Astrocyte of the hippocampus (primary cell): ENCODE results near the gene RAB6A.
"Not testable (repeated sequence)": the region's sequence is repeated elsewhere in the genome, so short reads cannot be mapped to it uniquely, and the experiment has no call there.

Source experiments
- DNase-seq: peaks from one replicate; pipeline ENCODE4 v3.0.0; 2011; ENCODE audit warnings: low read depth, low spot score

RAB6A gene

GRCh38 chr11:73760679-73761402 lies at the start of gene RAB6A:
RAB6A (minus strand) TSS chr11:73761074; CDS start chr11:73760635, 439 bp downstream.
- peak; percentile 100 for DNase-seq

- DNase-seq = peak; percentile 38
Measured at GRCh38 chr11:73810637-73811036, 49.8 kb upstream of the RAB6A start.

DNA sequence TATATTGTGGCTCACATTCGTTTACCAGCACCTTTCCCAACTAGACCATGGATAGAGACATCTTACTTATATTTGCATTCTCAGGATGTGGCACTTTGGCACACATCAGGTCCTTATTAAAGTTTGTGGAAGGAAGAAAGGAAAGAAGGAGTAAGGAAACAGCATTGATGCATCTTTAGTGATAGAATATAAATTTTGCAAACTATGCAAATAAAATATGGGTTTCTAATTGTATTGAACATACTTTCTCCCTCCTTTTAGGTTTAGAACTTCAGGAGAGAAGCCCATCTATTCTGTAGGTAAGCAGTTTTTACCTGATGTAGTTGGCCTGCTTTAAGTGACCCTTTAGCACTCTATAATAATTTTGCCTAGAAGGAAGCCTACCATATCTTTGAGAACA lies 47.2 kb upstream of the RAB6A start:
- no peak for DNase-seq

- DNase-seq = no peak
Measured at GRCh38 chr11:73804712-73805111, 43.8 kb upstream of the RAB6A start.

DNA sequence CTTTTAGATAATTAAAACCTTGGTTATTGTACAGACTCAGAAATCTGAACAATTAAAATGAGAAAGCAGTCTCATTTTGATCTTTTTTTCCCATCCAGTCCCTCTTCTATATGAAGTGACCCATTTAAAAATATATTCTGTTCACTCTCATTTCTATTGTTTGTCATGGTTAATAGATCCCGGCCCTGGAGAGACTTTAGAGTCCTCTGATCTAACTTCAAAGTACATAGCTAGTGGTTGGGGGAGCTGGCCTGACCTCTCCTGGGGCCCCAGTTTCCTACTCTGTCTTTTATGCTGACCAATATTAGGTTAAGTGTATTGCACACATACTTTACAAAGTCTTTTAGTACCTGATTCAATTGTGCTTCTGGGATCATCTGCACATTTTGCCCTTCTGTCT lies 40.3 kb upstream of the RAB6A start:
- no peak for DNase-seq

- DNase-seq = no peak
Measured at GRCh38 chr11:73800276-73800806, 39.5 kb upstream of the RAB6A start.

GRCh38 chr11:73797457-73797856 lies 36.6 kb upstream of the RAB6A start:
- no peak for DNase-seq

GRCh38 chr11:73795925-73796632 lies 35.2 kb upstream of the RAB6A start:
- DNase-seq = no peak

DNA sequence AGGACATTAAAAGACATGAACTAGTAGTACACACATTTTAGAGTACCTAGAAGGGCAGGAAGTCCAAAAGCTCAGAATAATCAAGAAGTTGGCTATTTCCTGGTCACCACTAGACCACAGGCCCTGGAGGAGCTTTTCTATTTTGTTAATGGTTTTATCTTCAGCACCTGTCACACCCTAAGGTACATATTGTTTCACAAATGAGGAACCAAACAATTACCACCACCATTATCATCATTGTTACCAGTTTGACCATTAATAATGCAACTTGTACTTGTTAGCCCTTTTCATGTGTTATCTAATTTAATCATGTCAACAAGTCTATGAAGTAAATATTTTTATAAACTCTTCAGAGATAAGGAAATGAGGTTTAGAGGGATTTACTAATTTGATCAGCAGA lies 31.7 kb upstream of the RAB6A start:
- DNase-seq = no peak

DNA sequence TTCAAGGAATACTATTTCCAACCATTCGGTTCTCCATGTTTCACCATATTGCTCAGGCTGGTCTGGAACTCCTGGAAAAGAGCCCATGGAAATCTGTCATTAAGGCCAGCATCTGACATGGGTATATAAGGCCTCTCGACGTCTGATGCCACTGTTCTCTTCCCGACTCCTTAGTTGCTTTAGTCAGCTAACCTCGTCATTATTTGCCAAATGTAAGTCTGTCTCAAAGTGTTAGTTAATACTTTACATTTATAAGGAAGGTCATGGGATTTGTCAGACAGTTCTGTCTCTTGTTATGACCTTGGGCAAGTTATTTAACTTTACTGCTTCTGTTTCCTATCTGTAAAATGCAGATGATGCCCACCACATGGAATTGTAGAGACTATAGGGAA lies 28.4 kb upstream of the RAB6A start:
- no peak for DNase-seq

DNA sequence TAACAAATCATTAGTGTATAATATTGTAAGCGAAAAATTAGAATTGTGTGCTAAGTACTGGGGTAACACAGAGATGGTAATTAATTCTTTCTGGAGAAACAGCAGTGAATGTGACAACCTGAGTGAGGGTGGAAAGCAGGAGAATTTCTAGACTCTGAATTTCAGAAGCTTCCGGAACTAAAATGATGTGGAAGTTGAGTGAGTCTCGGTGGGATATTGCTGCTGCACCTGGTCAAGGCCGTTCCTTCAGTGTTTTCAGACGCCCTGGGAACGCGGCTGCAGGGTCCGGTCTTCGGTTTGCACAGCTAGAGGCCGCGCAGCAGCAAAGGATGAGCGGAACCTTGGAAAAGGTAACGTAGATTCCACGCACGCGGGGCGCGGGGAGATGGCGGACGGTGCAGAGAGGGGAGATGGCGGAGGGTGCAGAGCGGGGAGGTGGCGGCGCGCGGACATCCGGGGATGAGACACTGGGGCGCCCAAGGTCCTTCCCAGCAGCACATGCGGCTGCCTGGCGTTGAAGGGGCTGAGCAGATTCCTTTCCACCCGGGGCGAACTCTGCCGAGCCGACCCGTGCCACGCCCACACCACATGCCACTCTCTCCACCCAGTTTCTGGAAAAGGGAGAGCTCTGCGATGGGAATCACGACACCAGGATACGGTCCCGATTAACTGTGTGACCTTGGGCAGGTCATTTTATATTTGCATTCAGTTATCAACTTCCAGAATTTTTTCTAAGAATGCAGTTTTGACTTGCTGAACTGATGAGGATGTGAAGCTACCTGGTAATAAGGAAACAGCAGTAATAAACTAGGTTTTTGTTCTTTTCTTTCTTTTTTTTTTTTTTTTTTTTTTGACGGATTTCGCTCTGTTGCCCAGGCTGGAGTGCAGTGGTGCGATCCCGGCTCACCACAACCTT lies 27.0 kb upstream of the RAB6A start, which contains the start of gene MRPL48:
TSS of gene MRPL48 (plus strand) at position 232 of the 916 bp plus-strand sequence. CDS start at position 330, 98 bp downstream.
- DNase-seq = peak; percentile 96

- DNase-seq = no peak
Measured at GRCh38 chr11:73787051-73787642, 26.3 kb upstream of the RAB6A start.

GRCh38 chr11:73785467-73785866 lies 24.6 kb upstream of the RAB6A start:
- DNase-seq = not testable (repeated sequence)

DNA sequence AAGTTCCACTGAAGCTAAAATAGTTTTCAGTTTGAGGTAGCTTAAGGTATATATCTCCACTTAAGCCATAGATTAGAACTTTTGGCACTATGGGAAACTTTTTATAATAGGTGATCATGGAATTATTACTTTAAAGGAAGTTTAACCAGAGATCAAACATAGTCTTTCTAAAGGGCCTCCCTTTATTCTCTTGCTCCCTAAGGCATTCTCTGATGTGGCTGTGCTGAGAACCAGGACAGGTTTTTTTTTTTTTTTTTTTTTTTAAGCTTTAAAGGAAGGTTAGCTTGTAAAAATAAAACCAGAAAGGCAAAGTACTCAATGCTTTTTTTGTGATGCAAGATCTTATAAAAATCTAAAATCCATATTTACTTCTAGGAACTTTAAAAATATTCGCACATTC lies 23.9 kb upstream of the RAB6A start:
- no peak for DNase-seq

DNA sequence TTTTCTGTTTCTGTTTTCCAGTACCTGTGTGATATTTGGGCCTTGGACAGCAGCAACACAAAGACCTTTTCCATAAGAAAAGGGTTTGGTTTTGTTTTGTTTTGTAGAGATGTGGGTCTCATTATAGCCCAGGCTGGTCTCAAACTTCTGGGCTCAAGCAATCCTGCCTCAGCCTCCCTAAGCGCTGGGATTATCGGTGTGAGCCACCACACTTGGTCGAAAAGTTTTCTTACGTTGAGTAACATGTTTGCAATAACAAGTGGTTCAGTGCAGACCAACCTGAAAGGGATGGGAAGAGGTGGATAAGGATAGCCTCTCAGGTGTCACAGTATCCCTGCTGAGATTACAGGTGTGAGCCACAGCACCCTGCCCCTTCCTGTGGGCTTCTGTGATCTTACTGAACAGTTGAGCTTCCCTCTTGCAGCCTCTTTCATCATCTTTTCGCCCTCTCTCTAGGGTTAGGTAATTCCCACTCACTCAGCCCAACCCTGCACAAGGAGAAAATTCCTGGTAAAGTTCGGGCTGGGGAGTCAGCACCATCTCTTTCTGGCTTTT lies 23.3 kb upstream of the RAB6A start:
- DNase-seq = no peak

- DNase-seq = no peak
Measured at GRCh38 chr11:73783483-73784020, 22.7 kb upstream of the RAB6A start.

- no peak for DNase-seq
Measured at GRCh38 chr11:73781303-73781702, 20.4 kb upstream of the RAB6A start.

- peak; percentile 99 for DNase-seq
Measured at GRCh38 chr11:73779084-73779902, 18.4 kb upstream of the RAB6A start.

GRCh38 chr11:73770811-73771210 lies 9.9 kb upstream of the RAB6A start:
- not testable (repeated sequence) for DNase-seq

DNA sequence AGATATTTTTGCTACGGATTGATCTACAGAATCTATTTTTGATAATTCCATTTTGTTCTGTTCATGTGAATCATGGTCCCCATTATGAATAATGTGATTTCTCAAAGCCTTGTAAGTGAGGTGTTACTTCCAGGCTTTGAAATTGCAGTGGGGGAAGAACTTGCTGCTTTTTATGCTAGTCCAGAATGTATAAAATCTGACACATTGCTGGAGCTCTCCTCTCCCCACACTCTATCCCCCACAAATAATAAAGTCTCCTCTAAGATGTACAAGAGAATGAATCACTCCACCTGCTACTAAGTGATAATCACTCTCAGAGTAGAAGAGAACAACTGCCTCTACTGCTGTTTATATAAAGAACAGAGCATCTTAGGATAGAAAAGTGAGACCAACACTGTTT lies 5.9 kb upstream of the RAB6A start:
- no peak for DNase-seq
